NCI-H1092 treated with DMSO at 0.1 percent for 48 hours (cell line): ENCODE results near the gene SNX30.

ENCODE experiments used
- DNase-seq: peaks from one replicate; lab custom pipeline; 2025; lab: John Stamatoyannopoulos, UW

Gene SNX30

DNA sequence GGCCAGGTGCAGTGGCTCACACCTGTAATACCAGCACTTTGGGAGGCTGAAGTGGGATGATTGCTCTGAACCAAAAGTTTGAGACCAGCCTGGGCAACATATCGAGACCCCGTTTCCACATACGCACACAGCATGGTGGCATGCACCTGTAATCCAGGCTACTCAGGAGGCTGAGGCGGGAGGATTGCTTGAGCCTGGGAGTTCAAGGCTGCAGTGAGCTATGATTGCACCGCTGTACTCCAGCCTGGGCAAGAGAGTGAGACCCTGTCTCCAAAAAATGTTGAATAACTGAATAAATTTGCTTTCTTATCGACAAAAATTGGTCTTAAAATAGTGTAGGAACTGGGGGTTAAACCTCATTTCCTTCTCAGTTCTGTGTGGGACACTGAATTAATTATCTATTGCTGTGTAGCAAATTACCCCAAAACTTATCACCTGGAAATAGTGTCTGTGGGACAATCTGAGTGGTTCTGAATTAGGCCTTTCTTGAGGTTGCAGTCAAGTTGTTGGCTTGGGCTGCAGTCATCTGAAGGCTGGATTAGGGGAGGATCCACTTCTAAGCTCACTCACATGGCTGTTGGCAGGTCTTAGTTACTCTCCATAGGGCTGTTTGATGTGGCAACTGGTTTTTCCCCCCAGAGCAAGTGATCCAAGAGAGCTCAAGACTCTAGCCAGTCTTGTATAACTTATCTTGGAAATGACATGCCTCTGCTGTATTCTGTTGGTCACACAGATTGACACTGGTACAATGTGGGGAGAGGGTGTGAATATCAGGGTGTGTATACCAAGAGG lies 2.0 kb downstream of the SNX30 start:
- no peak for DNase-seq

DNA sequence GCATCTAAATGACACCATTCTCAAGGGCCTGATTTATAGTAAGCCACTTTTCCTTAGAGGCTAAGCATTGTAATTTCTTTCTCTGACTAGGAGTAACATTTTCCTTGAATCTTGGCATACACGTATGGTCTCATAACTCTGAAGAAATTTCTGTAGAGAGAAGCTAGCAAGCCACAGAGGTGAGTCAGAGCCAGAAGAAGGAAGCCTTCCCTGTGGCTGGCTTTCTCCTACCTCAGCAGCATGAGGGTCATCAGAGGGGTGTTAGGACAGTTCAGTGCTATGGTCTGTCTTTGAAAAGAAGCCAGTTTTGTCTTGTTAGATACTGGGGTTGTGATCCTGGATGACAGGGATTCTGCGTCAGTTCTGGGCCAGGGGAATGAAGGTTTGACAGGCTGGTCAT lies 3.2 kb downstream of the SNX30 start:
- no peak for DNase-seq

GRCh38 chr9:112754578-112754977 lies 4.0 kb downstream of the SNX30 start:
- no peak for DNase-seq

GRCh38 chr9:112755016-112755427 lies 4.5 kb downstream of the SNX30 start:
- DNase-seq: no peak

GRCh38 chr9:112755675-112756074 lies 5.1 kb downstream of the SNX30 start:
- no peak for DNase-seq

GRCh38 chr9:112757282-112757883 lies 6.8 kb downstream of the SNX30 start:
- no peak for DNase-seq

DNA sequence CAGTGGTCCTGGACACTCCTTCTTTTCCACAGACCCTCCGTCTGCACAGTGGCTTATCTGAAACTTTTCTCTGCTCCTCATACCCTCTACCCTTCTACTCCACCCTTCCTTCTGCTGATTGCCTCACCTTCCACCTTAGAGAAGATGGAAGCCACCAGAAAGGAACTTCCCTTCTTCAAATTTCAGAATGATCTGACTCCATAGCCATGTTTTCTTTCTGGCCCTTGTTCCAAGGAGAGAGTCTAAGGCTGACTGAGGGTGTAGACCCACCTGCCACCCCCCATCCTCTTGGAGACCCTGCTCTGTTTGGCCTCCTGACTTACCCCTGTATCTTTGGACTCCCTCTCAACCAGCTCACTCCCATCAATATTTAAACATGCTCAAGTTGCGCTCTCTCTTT lies 7.4 kb downstream of the SNX30 start:
- no peak for DNase-seq

GRCh38 chr9:112760821-112761220 lies 10.3 kb downstream of the SNX30 start:
- DNase-seq: no peak

DNA sequence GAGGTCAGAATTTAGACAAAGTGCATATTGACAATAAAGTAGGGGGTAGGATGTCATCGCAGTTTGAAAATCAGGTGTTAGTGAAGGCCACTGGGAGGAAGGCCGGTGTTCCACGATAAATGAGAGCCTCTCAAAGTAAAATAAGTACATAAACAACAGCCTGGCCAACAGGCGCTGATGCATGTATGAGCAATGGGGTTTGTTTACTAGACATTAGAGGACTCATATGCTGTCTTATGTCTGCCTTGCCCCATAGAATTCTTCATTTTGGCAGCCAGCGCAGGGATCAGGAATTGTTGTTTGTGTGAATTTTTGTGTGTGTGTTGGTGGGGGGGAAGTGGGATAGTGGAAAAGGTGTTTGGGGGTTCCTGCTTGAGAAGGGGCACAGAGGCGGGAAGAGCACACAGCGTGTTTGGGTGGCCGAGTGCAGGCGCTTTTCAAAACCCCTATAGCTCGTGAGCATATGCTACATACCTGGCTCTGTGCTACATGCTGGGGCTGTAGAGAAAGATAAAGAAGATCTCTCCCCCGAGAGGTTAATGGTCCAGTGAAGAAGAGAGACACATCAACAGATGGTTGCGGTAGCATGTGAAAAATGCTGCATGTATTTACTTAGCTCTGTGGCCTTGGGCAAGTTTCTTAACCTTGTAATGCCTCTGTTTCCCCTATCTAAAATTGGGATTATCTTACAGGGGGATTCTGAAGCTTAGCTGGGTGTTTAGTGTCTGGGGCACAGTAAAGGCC lies 11.5 kb downstream of the SNX30 start:
- DNase-seq: no peak

GRCh38 chr9:112762726-112763518 lies 12.4 kb downstream of the SNX30 start:
- no peak for DNase-seq

DNA sequence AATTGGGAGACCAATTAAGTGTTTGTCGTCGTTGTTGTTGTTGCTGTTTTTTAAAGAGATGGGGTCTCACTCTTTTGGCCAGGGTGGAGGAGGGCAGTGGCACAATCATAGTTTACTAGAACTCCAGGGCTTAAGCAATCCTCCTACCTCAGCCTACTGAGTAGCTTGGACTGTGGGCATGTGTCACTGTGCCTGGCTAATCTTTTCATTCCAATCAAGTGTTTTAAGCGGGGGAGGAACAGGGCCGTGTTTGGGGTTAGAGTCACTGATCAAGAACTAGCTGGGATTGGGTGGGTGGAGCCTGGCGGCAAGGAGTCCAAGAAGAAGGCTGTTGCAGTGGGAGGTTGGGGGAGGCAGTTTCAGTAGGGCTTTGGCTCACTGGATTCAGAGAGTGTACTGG lies 13.8 kb downstream of the SNX30 start:
- DNase-seq: no peak

- DNase-seq: no peak
These were observed 14.3 kb downstream of the SNX30 start for GRCh38 chr9:112764837-112765236.

DNA sequence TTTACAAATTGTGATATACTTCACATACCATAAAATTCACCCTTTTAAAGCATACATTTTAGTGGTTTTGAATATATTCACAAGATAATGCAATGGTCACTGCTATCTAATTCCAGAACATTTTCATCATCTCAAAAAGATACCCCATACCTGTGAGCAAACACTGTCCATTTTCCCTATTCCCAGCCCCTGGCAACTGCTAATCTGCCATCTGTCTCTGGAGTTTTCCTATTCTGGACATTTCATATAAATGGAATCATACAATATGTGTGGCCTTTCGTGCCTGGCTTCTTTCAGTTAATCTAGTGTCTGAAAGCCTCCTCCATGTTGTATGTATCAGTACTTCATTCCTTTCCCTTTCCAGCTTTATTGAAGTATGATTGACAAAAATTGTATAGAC lies 14.7 kb downstream of the SNX30 start:
- no peak for DNase-seq

GRCh38 chr9:112771359-112772214 lies 21.0 kb downstream of the SNX30 start:
- DNase-seq: no peak

- no peak for DNase-seq
These were observed 21.6 kb downstream of the SNX30 start for GRCh38 chr9:112772215-112772509.

- no peak for DNase-seq
These were observed 22.0 kb downstream of the SNX30 start for GRCh38 chr9:112772551-112772950.

GRCh38 chr9:112774006-112774996 lies 23.7 kb downstream of the SNX30 start:
- no peak for DNase-seq

DNA sequence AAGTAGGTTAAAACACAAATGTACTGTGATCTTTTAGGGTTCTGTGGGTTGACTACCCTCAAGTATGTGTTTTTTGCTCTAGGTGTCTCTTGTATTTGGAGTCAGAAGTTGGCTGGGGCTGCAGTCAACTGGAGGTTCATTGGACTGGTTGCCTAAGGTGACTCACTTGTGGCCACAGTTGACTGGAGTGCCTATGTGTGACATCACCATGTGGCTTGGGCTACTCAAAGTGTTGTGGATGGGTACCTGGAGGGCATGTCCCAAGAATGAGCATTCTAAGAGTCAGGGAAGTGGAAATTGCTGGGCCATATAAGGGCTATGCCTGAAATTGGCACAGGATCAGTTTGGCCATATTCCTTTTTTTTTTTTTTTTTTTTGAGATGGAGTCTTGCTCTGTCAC lies 27.4 kb downstream of the SNX30 start:
- no peak for DNase-seq

GRCh38 chr9:112780450-112781036 lies 30.0 kb downstream of the SNX30 start:
- DNase-seq: no peak

DNA sequence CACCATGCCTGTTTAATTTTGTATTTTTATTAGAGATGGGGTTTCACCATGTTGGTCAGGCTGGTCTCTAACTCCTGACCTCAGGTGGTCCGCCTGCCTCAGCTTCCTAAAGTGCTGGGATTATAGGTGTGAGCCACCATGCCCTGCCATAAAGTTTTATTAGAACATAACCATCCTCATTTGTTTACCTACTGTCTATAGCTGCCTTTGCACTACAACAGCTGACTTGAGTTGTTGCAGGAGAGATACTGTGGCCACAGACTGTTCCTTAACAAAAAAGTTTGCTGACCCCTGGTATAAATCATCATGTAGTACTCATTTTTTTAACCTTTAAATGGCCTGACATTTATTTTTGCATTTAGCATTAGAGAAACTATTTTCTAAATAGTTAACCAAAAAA lies 31.7 kb downstream of the SNX30 start:
- no peak for DNase-seq
